Measurements from ENCODE around the gene LCN2.

- no peak for TF ChIP-seq CTCF (IDR thresholded peaks at IDR 0.05)
- no peak for TF ChIP-seq POLR2A (IDR thresholded peaks at IDR 0.05)
Measured at GRCh38 chr9:128139621-128140020, 9.6 kb upstream of the LCN2 start.
